ENCODE measurements around the gene GMDS.

DNA sequence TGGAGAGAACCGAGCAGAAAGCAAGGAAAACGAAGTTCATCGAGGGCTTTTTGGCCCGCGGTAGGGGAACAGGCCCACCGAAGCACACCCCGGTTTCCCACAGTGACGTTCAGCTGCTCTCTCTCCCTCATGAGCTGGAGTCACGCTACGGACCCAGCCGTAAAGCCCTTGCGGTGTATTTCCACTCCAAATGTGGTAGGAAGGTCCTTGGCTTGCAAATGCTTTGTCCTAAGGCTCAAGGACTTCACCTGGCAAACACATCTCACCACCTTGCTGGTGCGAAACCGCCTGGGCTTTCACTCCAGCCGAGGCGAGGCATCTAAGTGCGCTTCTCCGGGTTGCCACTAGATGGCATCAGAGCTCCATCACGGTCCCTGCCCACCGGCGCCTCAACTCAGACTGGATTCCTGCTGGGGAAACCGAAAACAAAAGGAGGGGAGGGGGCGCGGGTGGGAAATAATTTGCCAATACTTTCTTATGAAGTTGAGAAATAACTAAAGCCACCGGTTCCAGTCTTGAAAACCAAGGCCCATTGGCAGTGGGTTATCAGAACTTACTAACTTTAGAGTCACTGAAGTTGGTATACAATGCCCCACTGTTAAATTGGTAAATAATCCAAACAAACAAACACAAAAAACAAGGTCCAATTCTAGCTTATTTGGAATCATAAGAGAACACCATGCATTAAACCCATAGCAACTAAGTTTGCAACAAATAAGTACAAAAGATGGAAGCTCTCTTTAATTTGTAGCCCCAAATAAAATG lies 649.1 kb downstream of the GMDS start:
- TF ChIP-seq, protein P1, sequence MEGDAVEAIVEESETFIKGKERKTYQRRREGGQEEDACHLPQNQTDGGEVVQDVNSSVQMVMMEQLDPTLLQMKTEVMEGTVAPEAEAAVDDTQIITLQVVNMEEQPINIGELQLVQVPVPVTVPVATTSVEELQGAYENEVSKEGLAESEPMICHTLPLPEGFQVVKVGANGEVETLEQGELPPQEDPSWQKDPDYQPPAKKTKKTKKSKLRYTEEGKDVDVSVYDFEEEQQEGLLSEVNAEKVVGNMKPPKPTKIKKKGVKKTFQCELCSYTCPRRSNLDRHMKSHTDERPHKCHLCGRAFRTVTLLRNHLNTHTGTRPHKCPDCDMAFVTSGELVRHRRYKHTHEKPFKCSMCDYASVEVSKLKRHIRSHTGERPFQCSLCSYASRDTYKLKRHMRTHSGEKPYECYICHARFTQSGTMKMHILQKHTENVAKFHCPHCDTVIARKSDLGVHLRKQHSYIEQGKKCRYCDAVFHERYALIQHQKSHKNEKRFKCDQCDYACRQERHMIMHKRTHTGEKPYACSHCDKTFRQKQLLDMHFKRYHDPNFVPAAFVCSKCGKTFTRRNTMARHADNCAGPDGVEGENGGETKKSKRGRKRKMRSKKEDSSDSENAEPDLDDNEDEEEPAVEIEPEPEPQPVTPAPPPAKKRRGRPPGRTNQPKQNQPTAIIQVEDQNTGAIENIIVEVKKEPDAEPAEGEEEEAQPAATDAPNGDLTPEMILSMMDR (conservative IDR thresholded peaks at IDR 0.05; ENCODE audit: low read length) = peak; percentile 95
- no peak for TF ChIP-seq EZH2phosphoT487 (IDR thresholded peaks at IDR 0.05; ENCODE audit: borderline replicate concordance)

Data from Loucy (cell line).